Stomach smooth muscle (tissue), 2 donors: ENCODE results near the gene FOXM1.

Experiments used
- H3K27ac ChIP-seq: one replicate; pipeline ENCODE4 v1.7.0; 2013; ENCODE audit warnings: mild to moderate bottlenecking, low read length, inconsistent platforms
- H3K27me3 ChIP-seq, 2 donors: one replicate each; pipeline ENCODE4 v1.7.0; 2013; ENCODE audit warnings: low read length in 2 of 2; ENCODE audit not compliant: insufficient read depth in 2 of 2, control insufficient read depth in 1 of 2
- H3K36me3 ChIP-seq, 2 donors: one replicate each; pipeline ENCODE4 v1.7.0; 2013; ENCODE audit warnings: low read length in 2 of 2; ENCODE audit not compliant: control insufficient read depth in 2 of 2, insufficient read depth in 2 of 2
- H3K4me1 ChIP-seq: one replicate; pipeline ENCODE4 v1.7.0; 2013; ENCODE audit warnings: low read length; ENCODE audit not compliant: control insufficient read depth, insufficient read depth
- H3K4me3 ChIP-seq, 2 donors: one replicate each; pipeline ENCODE4 v1.7.0; 2013; ENCODE audit warnings: low read length in 2 of 2
- H3K9ac ChIP-seq, 2 donors: one replicate each; pipeline ENCODE4 v1.7.0; 2013; ENCODE audit warnings: low read length in 2 of 2, mild to moderate bottlenecking in 1 of 2
- H3K9me3 ChIP-seq, 2 donors: one replicate each; pipeline ENCODE4 v1.7.0; 2013; ENCODE audit warnings: low read length in 2 of 2; ENCODE audit not compliant: control insufficient read depth in 2 of 2
- donor health status: healthy.
- donor health status: Pancreatic carcinoma.

Gene FOXM1

DNA sequence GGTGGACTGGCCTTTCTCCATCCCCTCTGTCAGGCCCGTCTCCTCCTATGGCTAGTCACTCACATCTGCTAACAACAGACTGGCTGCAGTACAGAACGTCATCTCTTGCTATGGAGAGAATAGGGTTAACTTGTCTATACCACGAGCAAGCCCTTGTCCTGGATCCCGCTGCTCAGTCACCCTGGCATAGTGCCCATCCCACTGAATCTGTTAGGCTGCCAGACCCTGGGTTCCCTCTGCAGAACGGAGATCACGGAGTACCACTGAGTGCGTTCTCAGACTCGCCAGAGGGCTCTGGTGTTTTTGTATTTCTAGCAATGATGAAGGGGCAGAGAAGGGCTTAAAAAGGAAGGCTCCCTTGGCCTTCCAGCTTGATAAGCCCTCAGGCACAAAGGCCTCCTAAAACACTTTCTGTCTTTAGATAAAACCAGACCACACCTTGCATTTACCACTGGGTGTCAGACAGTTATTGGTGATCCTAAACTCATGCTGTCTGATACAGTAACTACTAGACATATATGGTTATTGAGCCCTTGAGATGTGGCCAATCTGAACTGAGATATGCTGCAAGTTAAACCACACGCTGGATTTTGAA is 35.8 kb downstream of the FOXM1 start:
- Histone ChIP-seq H3K4me3 (no peak overlapping the region), H3K9me3 (no peaks in the 10 kb centered on the region), H3K4me1 (peaks cover 8% of the 10 kb centered on the region), H3K27me3 (no peaks in the 10 kb centered on the region), H3K9ac (no peak overlapping the region), H3K27ac (no peak overlapping the region), H3K36me3 (no peaks in the 10 kb centered on the region)

DNA sequence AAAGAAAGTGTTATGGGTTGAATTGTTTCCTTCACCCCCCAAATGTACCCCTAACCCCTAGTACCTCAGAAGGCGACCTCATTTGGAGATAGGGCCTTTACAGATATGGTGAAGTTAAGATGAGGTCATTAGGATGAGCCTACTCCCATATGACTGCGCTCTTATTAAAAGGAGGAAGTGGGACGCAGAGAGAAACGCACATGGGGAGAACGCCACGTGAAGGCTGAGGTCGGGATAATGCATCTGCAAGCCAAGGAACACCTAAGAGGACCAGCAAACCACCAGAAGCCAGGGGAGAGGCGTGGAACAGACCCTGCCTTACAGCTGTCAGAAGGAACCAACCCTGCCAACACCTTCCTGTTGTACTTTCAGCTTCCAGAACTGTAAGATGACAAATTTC is 40.4 kb downstream of the FOXM1 start:
- H3K27ac ChIP-seq = no peak overlapping the region

GRCh38 chr12:2835691-2836403 is 41.1 kb downstream of the FOXM1 start:
- H3K27me3 ChIP-seq = no peaks in the 10 kb centered on the region
- peaks cover 19% of the 10 kb centered on the region for H3K4me1 ChIP-seq
- H3K36me3 ChIP-seq = peaks cover 3 to 4% of the 10 kb centered on the region in 2 donors
- no peak overlapping the region for H3K9ac ChIP-seq
- no peaks in the 10 kb centered on the region for H3K9me3 ChIP-seq
- H3K27ac ChIP-seq = no peak overlapping the region
- no peak overlapping the region for H3K4me3 ChIP-seq

More for the DNA sequence above, 40.4 kb downstream of the FOXM1 start:
- peaks cover 26% of the 10 kb centered on the region for H3K4me1 ChIP-seq
- H3K9me3 ChIP-seq = no peaks in the 10 kb centered on the region
- peaks cover 2 to 4% of the 10 kb centered on the region in 2 donors for H3K36me3 ChIP-seq
- H3K4me3 ChIP-seq = no peak overlapping the region
- no peaks in the 10 kb centered on the region for H3K27me3 ChIP-seq
- H3K9ac ChIP-seq = no peak overlapping the region

DNA sequence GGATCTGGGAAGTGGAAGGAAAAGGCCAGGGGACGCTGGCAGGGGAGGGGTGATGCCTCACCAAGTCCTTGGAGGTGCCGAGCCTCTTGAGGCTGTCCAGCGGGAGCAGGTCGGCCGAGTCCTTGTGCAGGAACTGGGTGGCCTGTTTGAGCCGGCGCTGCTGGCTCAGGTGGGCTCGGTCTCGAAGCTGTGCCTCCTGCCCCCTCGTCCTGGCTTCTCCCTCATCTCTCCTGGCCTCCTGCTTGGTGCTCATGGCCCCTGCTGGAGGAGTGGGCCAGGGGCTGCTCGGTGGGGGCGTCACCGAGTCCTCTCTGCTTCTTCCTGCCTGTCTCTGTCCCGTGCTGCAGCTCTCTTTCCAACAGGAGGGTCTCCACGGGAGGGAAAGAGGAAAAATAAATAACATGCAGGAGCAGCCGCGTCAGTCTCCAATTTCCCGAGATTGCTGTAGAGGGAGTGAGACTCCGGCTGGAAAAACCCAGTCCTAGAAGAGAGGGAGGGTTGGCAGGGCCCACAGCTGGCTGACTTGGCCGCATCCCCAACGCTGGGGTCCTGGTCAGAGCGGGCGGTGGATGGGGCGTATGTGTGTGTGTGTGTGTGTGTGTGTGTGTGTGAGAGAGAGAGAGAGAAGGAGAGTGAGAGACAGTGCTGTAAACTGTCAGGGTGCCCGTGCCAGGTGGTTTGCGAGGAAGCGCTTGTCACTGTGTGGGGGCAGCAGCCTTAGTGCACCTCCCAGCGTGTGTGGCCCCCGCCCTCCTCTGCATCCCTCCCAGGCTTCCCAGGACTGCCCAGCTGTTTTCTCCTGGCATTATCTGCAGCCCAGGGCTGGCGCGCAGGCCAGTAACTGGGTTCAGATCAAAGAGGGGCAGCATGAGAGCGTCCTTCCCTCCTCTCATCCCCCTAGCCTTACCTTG is 42.1 kb downstream of the FOXM1 start, which contains the start of gene NRIP2:
Gene NRIP2, minus strand, starts transcription at position 455 of the 911 bp plus-strand sequence. Its CDS starts 52 bp downstream, at position 403.
- Histone ChIP-seq H3K9ac (peak within 1 kb of the TSS in 1 of 2 donors; percentile 36), H3K27ac (peak within 1 kb of the TSS; percentile 6), H3K4me1 (peaks cover 18% of the 10 kb centered on the region), H3K9me3 (no peaks in the 10 kb centered on the region), H3K27me3 (no peaks in the 10 kb centered on the region), H3K4me3 (peak within 1 kb of the TSS; percentile 42 to 64), H3K36me3 (peaks cover 4 to 8% of the 10 kb centered on the region in 2 donors)

DNA sequence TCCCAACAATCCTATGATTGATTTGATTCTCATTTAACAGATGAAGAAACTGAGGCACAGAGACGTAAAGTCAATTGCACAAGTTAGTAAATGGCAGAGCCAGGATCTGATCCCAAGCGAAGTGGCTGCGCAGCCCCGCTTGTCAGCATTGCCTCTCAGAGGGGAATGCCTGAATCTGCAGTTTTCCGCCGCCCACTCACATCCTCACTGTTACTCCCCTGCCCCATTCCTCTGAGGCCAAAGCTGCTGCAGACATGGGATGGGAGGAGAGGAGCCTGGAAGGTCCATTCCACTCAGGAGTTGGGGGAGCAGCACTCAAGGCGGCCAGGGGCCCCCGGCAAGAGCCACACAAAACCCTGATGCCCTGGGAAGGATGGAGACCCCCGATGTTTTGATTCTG is 43.2 kb downstream of the FOXM1 start:
- no peaks in the 10 kb centered on the region for H3K9me3 ChIP-seq
- peaks cover 4 to 8% of the 10 kb centered on the region in 2 donors for H3K36me3 ChIP-seq
- peak overlapping the region in 1 of 2 donors; percentile 64 for H3K4me3 ChIP-seq
- H3K4me1 ChIP-seq = peaks cover 18% of the 10 kb centered on the region
- H3K9ac ChIP-seq = no peak overlapping the region
- no peaks in the 10 kb centered on the region for H3K27me3 ChIP-seq
- H3K27ac ChIP-seq = peak overlapping the region; percentile 6

DNA sequence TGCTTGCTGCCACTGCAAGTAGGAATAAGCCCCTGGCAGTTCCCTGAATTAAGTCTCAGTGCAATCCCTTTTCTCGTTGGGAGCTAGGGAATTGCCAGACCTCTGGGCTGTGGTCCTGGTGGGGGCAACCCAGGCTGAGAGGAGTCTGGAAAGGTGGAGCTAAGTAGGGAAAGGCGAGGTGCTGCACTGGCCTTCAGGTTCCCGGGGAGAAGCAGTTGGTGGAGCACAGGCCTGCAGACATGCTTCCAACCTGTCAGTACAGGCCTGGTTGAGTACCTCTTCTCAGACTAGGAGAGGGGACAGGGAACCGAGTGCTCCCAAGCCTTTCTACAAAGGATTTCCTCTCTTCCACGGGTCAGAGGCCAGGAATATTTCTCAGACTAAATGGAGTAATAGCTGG is 43.6 kb downstream of the FOXM1 start:
- peaks cover 4 to 9% of the 10 kb centered on the region in 2 donors for H3K36me3 ChIP-seq
- no peak overlapping the region for H3K4me3 ChIP-seq

GRCh38 chr12:2832550-2833127 is 44.3 kb downstream of the FOXM1 start:
- H3K9ac ChIP-seq = no peak overlapping the region
- H3K4me1 ChIP-seq = peaks cover 18% of the 10 kb centered on the region
- H3K9me3 ChIP-seq = no peaks in the 10 kb centered on the region
- no peak overlapping the region for H3K27ac ChIP-seq
- H3K4me3 ChIP-seq = no peak overlapping the region
- no peaks in the 10 kb centered on the region for H3K27me3 ChIP-seq
- H3K36me3 ChIP-seq = peaks cover 8 to 12% of the 10 kb centered on the region in 2 donors

More for the DNA sequence above, 43.6 kb downstream of the FOXM1 start:
- Histone ChIP-seq H3K4me1 (peaks cover 18% of the 10 kb centered on the region), H3K9me3 (no peaks in the 10 kb centered on the region), H3K27me3 (no peaks in the 10 kb centered on the region), H3K27ac (no peak overlapping the region), H3K9ac (no peak overlapping the region)

- H3K27me3 ChIP-seq = no peaks in the 10 kb centered on the region
- H3K4me3 ChIP-seq = no peak overlapping the region
- no peak overlapping the region for H3K27ac ChIP-seq
- peaks cover 5% of the 10 kb centered on the region for H3K4me1 ChIP-seq
- no peaks in the 10 kb centered on the region for H3K9me3 ChIP-seq
- peaks cover 40 to 41% of the 10 kb centered on the region in 2 donors for H3K36me3 ChIP-seq
- no peak overlapping the region for H3K9ac ChIP-seq
Observed at GRCh38 chr12:2829275-2829674, 47.7 kb downstream of the FOXM1 start.

DNA sequence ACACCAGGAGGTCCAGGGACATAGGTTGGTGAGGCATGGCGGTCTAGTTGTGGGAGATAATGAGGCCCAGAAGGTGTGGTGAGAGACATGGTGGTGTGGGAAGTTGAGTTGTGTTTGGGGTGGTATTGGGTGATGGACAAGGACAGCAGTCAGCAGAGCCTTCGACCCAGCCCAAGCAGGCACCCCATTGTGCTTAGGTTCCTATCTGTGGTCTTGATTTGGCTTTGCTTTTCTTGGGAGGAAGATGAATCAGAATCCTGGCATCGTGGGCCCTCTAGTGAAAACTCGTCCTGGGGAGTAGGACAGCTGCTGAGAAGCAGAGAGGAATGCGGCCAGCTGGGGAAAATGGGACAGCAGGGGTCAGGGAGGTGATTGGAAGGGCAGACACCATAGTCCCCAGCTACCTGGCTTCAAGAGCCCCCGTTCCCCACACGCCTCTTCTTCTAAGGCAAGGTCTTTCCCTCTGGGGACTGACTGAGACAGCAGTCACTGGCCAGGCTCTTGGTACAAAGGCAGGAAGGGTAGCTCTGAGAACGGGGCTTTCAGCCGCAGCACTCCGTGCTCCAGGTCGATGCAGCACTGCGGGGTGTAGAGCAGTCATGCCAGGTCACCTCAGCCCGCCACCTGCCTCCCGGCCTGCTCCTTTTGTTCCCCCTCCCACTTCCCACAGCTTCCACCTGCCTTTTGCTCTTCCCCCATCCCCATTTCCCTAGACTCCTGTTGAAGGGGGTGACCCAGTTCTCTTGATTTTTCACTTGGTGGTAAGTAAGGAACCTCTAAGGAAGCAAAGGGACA is 50.1 kb downstream of the FOXM1 start:
- Histone ChIP-seq H3K9ac (no peak overlapping the region), H3K4me3 (no peak overlapping the region), H3K4me1 (no peaks in the 10 kb centered on the region), H3K27me3 (no peaks in the 10 kb centered on the region), H3K27ac (no peak overlapping the region), H3K9me3 (no peaks in the 10 kb centered on the region), H3K36me3 (peaks cover 60 to 62% of the 10 kb centered on the region in 2 donors)

GRCh38 chr12:2826036-2826435 is 50.9 kb downstream of the FOXM1 start:
- Histone ChIP-seq H3K4me1 (no peaks in the 10 kb centered on the region), H3K9me3 (no peaks in the 10 kb centered on the region), H3K4me3 (no peak overlapping the region), H3K9ac (no peak overlapping the region), H3K27me3 (no peaks in the 10 kb centered on the region), H3K36me3 (peaks cover 64 to 68% of the 10 kb centered on the region in 2 donors), H3K27ac (no peak overlapping the region)
